GM10248 (cell line): ENCODE results near the gene SLC30A3.

Experiments used
- CTCF ChIA-PET: fragments of 300-600 bp; sonication (Branson Sonifier 250); formaldehyde crosslinking; extraction: SDS; loops from one replicate; lab custom pipeline; 2021; ENCODE audit warnings: antibody characterized with exemption; lab: Yijun Ruan, JAX
- POLR2A ChIA-PET: fragments of 350-650 bp; sonication (Branson Sonifier 250); formaldehyde crosslinking; extraction: SDS; loops from one replicate; lab custom pipeline; 2020; ENCODE audit warnings: antibody characterized with exemption; lab: Yijun Ruan, JAX
- DNase-seq: peaks from one replicate; pipeline ENCODE4 v3.0.0; 2012; ENCODE audit errors: extremely low spot score
- TF ChIP-seq, protein P1 (sequence below): IDR thresholded peaks from 2 replicates; pipeline ENCODE4 v1.5.1; 2012; ENCODE audit warnings: mild to moderate bottlenecking, low read depth; ENCODE audit errors: extremely low read depth, missing control alignments, control extremely low read depth

The SLC30A3 gene

DNA sequence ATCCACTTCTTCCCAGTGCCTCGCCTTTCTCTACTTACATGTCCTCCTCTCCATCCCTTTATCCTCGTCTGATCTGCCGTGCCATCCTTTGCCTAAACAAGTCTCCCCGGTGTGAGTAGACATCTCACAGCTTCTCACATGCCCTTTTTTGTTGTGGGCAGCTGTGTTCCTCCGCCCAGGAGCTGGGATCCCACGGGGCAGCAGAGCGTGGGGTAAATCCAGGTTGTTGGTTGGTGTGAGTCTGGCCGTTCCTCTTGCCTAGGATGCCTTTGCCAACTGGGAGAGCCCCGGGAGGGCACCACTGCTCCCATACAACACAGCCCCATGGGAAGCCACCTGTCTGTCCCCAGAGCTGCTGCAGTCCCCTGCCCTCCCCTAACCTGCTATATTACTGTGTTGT, 22.4 kb downstream of the SLC30A3 start:
- DNase-seq = no peak
- TF ChIP-seq, protein P1, sequence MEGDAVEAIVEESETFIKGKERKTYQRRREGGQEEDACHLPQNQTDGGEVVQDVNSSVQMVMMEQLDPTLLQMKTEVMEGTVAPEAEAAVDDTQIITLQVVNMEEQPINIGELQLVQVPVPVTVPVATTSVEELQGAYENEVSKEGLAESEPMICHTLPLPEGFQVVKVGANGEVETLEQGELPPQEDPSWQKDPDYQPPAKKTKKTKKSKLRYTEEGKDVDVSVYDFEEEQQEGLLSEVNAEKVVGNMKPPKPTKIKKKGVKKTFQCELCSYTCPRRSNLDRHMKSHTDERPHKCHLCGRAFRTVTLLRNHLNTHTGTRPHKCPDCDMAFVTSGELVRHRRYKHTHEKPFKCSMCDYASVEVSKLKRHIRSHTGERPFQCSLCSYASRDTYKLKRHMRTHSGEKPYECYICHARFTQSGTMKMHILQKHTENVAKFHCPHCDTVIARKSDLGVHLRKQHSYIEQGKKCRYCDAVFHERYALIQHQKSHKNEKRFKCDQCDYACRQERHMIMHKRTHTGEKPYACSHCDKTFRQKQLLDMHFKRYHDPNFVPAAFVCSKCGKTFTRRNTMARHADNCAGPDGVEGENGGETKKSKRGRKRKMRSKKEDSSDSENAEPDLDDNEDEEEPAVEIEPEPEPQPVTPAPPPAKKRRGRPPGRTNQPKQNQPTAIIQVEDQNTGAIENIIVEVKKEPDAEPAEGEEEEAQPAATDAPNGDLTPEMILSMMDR = no peak
- ChIA-PET POLR2A (no interaction called here), CTCF (interaction anchor here (2.3 to 4.1 kb wide), 2 partner anchors 9 to 39 kb away, joined by 5 to 14 read pairs; no protein-coding TSS in a partner anchor)

GRCh38 chr2:27238976-27239375, 23.9 kb downstream of the SLC30A3 start:
- TF ChIP-seq, protein P1 = no peak
- no peak for DNase-seq
- POLR2A ChIA-PET = interaction anchor here (0.8 kb wide), 1 partner anchor 10 kb away, joined by 4 read pairs; no protein-coding TSS in a partner anchor
- CTCF ChIA-PET = no interaction called here

DNA sequence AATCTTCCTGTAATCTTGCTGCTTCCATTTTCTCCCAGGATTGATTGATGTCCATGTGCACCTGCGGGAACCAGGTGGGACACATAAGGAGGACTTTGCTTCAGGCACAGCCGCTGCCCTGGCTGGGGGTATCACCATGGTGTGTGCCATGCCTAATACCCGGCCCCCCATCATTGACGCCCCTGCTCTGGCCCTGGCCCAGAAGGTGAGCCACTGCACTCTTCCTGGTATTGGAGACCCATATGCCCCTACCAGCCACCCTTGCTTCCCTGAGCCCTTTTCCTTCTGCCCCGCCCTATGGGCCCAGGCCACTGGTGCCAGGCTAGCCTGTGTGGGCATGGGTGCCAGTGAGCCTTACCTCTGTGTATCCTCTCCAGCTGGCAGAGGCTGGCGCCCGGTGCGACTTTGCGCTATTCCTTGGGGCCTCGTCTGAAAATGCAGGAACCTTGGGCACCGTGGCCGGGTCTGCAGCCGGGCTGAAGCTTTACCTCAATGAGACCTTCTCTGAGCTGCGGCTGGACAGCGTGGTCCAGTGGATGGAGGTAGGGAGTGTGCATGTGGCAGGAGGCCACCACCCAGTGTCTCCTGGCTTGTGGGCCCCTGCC, 25.4 kb downstream of the SLC30A3 start:
- TF ChIP-seq, protein P1 = no peak
- DNase-seq = no peak
- ChIA-PET CTCF (no interaction called here), POLR2A (interaction anchor here (0.6 kb wide), 1 partner anchor 192 kb away, joined by 4 read pairs; no protein-coding TSS in a partner anchor)

GRCh38 chr2:27236626-27237025, 26.2 kb downstream of the SLC30A3 start:
- POLR2A ChIA-PET = no interaction called here
- CTCF ChIA-PET = interaction anchor here (1.4 kb wide), 1 partner anchor 13 kb away, joined by 5 read pairs; no protein-coding TSS in a partner anchor
- no peak for DNase-seq
- TF ChIP-seq, protein P1 = no peak

- TF ChIP-seq, protein P1 = no peak
- ChIA-PET CTCF (interaction anchor here (0.9 to 2.7 kb wide), 4 partner anchors 13 to 67 kb away, joined by 3 to 6 read pairs (median 5); partner anchors contain the start of gene CAD), POLR2A (interaction anchor here (0.7 kb wide), 1 partner anchor 10 kb away, joined by 4 read pairs; no protein-coding TSS in a partner anchor)
- no peak for DNase-seq
Observed at GRCh38 chr2:27236136-27236535, 26.7 kb downstream of the SLC30A3 start.

- CTCF ChIA-PET = interaction anchor here (1.5 to 4.1 kb wide), 3 partner anchors 16 to 71 kb away, joined by 3 to 23 read pairs (median 6); partner anchors contain the start of gene CAD
- TF ChIP-seq, protein P1 = no peak
- POLR2A ChIA-PET = no interaction called here
- no peak for DNase-seq
Observed at GRCh38 chr2:27233341-27233740, 29.5 kb downstream of the SLC30A3 start.
